Pancreas (tissue), 10 donors: Measurements from ENCODE around the gene CUX1. TPM values are rescaled to one million over a fixed set of nuclear protein-coding genes. Genes with fewer than 3 reads are reported as not detected.

ENCODE experiments used
- ATAC-seq, 4 donors: fragments of 200-7000 bp; cut with Tn5 transposase; one replicate each; pipeline versions ENCODE4 v1.8.0 to v1.9.1; 2020; ENCODE audit warnings: mild to moderate bottlenecking in 4 of 4, moderate library complexity in 4 of 4
- DNase-seq, 6 donors: peaks; one replicate each; pipeline ENCODE4 v3.0.0-alpha.2; 2020
- FAIRE-seq: peaks from 2 replicates; lab custom pipeline; 2012; peaks lifted over from hg19 to GRCh38; lab: Jason Lieb, UNC
- H3K27ac ChIP-seq, 4 donors: fragments of 200-600 bp; sonication (generic); 1 replicate in 3 of 4; 2 replicates in 1 of 4; pipeline versions ENCODE4 v1.5.0 to v1.8.0; 2020
- H3K27me3 ChIP-seq, 4 donors: fragments of 200-600 bp; one replicate each; pipeline ENCODE4 v1.8.0; 2021
- H3K36me3 ChIP-seq, 3 donors: fragments of 200-600 bp; sonication (generic) in 1 of 3; one replicate each; pipeline versions ENCODE4 v1.5.0 to v1.8.0; 2020 to 2021
- H3K4me1 ChIP-seq, 3 donors: fragments of 200-600 bp; one replicate each; pipeline ENCODE4 v1.8.0; 2021
- H3K4me3 ChIP-seq, 4 donors: fragments of 200-600 bp; sonication (generic) in 2 of 4; one replicate each; pipeline versions ENCODE4 v1.5.0 to v1.8.0; 2020 to 2021
- H3K9me3 ChIP-seq, 4 donors: fragments of 200-600 bp; one replicate each; pipeline ENCODE4 v1.8.0; 2021
- CTCF ChIP-seq, 4 donors: fragments of 200-600 bp; sonication (generic) in 3 of 4; IDR thresholded peaks; one replicate each; pipeline versions ENCODE4 v1.5.0 to v1.8.0; 2021; ENCODE audit warnings: antibody characterized with exemption in 4 of 4
- WGBS, 2 donors: extraction: QIAGEN DNeasy Blood & Tissue Kit; methylation state at CpG; one replicate each; pipeline ENCODE4 v1.1.7; 2013; 5-methylcytosine and 5-hydroxymethylcytosine counted together
- intact Hi-C, 3 donors: fragments of 100-400 bp; cut with DNase I; formaldehyde crosslinking; loops; one replicate each; pipeline versions ENCODE4 v1.11.1 to v1.14.2; 2022
- polyA plus RNA-seq, 2 donors: library from polyadenylated mRNA; stranded (reverse); fragments of 200-250 nt; gene quantifications; one replicate each; pipeline ENCODE4 v1.2.3, GENCODE V29; 2013
- total RNA-seq, 6 donors: library from RNA; stranded (reverse); fragmentation: NEBNext Ultra II Directional in 4 of 6; extraction: Animal tissue kit (Norgen Biotek cat#: 25700) in 4 of 6; gene quantifications; one replicate each; pipeline versions ENCODE4 v1.2.1 to v1.2.4, GENCODE V29; 2021 to 2023
- donor health status: healthy with polysubstance abuse.
- donor health status: DM: no; HTN: no; CAD: no; lungs with moderate emphysema.
- donor health status: DM: no; HTN: no; CAD: no.
- donor health status: control.
- donor health status: control.
- donor health status: Bipolar disorder and iron deficiency.
- donor health status: DM: yes; HTN: yes; CAD: no.
- donor health status: DM: no; HTN: no; CAD: no.
- donor health status: DM: no; HTN: no; CAD: no.
- donor health status: DM: yes; HTN: yes; CAD: no.

CUX1 gene
- total and polyA plus RNA-seq, 8 donors = 18.9 to 61.2 (median 45.1) TPM

- Histone ChIP-seq H3K27ac (no peak overlapping the region), H3K27me3 (no peaks in the 10 kb centered on the region), H3K4me1 (no peaks in the 10 kb centered on the region), H3K4me3 (no peak overlapping the region), H3K36me3 (no peaks in the 10 kb centered on the region), H3K9me3 (no peaks in the 10 kb centered on the region)
- ATAC-seq (no peak), DNase-seq (no peak), FAIRE-seq (no peak)
- no peak for TF ChIP-seq CTCF (IDR thresholded peaks at IDR 0.05)
- 91 to 94% methylated on average over 10 of the region's 10 CpGs for WGBS, 2 donors
- intact Hi-C loops = no loop called here
Observed at GRCh38 chr7:101996131-101996691, 178.8 kb downstream of the CUX1 start.

DNA sequence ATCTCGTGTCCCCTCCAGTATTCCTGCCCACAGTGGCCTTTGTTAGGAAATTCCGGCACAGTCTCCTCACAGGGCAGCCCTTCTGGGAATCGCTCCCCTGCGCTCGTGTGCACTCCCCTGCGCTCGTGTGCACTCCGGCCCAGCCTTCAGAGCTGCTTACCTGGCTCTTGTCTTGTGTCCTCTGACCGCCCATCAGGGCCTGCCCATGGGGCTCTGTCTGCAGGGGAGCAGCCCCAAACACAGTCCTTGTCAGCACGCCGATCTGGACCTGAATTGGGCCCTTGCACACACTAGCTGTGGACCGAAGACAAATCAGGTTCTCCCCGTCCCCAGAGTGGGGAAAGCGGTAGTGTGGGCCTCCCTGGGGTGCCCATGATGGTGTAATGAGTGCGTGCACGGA is 179.4 kb downstream of the CUX1 start:
- no peak for ATAC-seq
- FAIRE-seq = no peak
- H3K27ac ChIP-seq = no peak overlapping the region
- DNase-seq = no peak
- WGBS, 2 donors = 96 to 98% methylated on average over 16 of the region's 16 CpGs
- H3K4me3 ChIP-seq = no peak overlapping the region
- H3K9me3 ChIP-seq = no peaks in the 10 kb centered on the region
- H3K27me3 ChIP-seq = no peaks in the 10 kb centered on the region
- intact Hi-C loops = no loop called here
- H3K4me1 ChIP-seq = no peaks in the 10 kb centered on the region
- TF ChIP-seq CTCF (IDR thresholded peaks at IDR 0.05) = no peak
- no peaks in the 10 kb centered on the region for H3K36me3 ChIP-seq

DNA sequence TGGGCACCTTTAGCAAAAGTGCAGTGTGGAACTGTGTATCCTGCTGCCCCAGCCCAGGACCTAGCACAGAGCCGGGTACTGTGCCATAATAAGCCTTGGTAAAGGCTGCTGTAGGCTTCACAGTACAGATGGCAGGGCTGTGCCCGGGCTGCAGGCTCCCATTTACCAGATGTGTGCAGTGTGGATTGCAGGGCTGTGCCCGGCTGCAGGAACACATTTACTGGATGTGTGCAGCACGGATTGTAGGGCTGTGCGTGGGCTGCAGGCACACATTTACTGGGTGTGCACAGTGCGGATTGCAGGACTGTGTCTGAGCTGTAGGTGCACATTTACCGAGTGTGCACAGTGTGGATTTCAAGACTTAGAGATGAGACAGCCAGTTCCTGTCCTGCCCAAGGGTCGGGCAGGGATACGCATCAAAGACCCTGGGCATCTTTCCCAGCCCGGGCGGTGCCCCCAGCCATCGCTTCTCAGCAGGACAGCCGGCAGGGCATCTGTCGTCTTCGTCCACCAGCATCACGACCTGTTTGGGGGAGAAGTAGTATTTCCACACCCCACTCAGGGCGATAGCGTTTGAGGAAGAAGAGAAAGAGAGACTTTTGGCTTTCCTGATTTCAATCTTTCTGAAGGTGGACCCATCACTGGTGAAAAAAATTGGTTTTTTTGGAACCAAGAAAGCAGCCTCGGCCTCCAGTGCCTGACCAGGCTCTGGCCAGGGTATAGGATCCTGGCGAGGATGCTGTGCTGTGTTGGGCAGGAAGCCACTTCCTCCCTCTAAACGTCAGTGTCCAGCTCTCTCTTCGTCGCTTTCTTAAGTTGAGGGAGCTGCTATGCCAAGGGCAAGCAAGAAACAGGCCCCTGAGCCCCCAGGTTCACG is 180.8 kb downstream of the CUX1 start:
- Histone ChIP-seq H3K4me3 (no peak overlapping the region), H3K4me1 (no peaks in the 10 kb centered on the region), H3K27ac (no peak overlapping the region), H3K27me3 (no peaks in the 10 kb centered on the region), H3K9me3 (no peaks in the 10 kb centered on the region), H3K36me3 (no peaks in the 10 kb centered on the region)
- no peak for FAIRE-seq
- intact Hi-C loops = no loop called here
- no peak for DNase-seq
- 90 to 91% methylated on average over 24 of the region's 24 CpGs for WGBS, 2 donors
- TF ChIP-seq CTCF (IDR thresholded peaks at IDR 0.05) = no peak
- ATAC-seq = no peak

- Histone ChIP-seq H3K27ac (no peak overlapping the region), H3K36me3 (no peaks in the 10 kb centered on the region), H3K4me1 (no peaks in the 10 kb centered on the region), H3K9me3 (no peaks in the 10 kb centered on the region), H3K27me3 (no peaks in the 10 kb centered on the region), H3K4me3 (no peak overlapping the region)
- no peak for TF ChIP-seq CTCF (IDR thresholded peaks at IDR 0.05)
- intact Hi-C loops = no loop called here
- FAIRE-seq (no peak), DNase-seq (no peak), ATAC-seq (no peak)
- WGBS, 2 donors = 63 to 76% methylated on average over 6 of the region's 6 CpGs
Observed at GRCh38 chr7:101998906-101999240, 181.4 kb downstream of the CUX1 start.

- DNase-seq (no peak), ATAC-seq (no peak), FAIRE-seq (no peak)
- Histone ChIP-seq H3K27ac (no peak overlapping the region), H3K9me3 (no peaks in the 10 kb centered on the region), H3K4me3 (no peak overlapping the region), H3K27me3 (no peaks in the 10 kb centered on the region), H3K4me1 (no peaks in the 10 kb centered on the region), H3K36me3 (no peaks in the 10 kb centered on the region)
- no peak for TF ChIP-seq CTCF (IDR thresholded peaks at IDR 0.05)
- WGBS, 2 donors = 86 to 92% methylated on average over 9 of the region's 9 CpGs
- intact Hi-C loops = no loop called here
Observed at GRCh38 chr7:101999393-101999792, 182.0 kb downstream of the CUX1 start.
